ENCODE results near the gene TIGD2.

The TIGD2 gene

DNA sequence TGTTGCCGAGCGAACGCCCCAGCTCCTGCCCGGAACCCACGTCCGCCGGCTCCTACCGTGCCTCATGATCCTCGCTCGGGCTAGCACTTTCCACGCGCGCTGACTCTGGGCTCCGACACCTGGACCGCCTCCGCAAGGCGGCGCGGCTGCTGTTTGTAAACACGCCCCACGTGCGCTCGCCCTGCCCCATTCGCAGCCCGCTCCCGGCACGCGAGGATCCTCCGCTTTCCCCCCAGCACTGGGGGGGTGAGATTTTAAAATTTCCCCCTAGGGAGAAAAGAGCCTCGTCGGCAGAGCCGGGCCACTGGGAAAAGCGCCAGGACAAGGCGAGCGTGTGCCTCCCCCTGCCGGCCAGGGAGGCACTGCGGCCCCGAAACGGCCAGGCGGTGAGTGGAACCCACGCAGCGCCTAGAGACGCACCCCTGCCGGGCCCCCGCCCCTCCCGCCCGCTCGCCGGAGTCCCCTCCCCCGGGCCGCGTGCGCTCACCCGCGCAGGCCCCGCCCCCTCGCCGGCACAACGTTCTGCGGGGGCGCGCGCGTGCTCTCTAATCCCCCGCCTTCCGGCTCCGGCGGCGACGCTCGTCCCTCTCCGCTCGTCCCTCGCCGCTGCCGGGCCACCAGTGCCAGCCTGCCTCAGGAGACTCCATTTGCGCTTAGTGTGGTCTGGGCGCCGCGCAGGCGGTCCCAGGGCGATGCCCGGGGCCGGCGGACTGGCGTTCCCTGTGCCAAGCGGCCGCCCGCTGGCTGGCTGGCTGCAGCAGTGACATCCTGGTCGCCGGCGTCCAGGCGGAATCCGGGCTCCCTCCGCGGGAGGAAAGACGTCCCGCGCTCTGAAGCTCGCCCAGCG is at the start of gene TIGD2:
TIGD2 (plus strand) TSS at position 548 of the 847 bp plus-strand sequence. CDS start 1,442 bp downstream, outside the sequence.
- DNase-seq = peak; percentile 36 to 43

DNA sequence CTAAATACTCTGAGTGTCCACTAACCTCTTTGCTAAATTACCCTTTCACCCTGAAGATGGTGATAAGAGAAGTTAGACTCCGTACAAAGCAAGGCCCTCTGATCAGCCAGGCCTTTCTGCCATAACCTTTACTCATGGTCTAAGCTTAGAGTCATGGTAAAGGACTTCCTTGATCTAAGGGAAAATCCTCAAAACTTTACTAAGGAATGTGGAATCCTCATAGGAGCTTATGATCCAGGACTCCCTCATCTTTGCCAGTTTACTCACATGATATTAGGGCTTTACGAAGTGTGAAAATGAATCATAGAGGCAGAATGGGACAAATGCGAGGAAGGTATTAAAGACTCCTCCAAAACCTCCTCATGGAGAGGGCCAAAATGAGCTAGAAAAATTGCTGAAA is 46.5 kb upstream of the TIGD2 start:
- no peak for DNase-seq

DNA sequence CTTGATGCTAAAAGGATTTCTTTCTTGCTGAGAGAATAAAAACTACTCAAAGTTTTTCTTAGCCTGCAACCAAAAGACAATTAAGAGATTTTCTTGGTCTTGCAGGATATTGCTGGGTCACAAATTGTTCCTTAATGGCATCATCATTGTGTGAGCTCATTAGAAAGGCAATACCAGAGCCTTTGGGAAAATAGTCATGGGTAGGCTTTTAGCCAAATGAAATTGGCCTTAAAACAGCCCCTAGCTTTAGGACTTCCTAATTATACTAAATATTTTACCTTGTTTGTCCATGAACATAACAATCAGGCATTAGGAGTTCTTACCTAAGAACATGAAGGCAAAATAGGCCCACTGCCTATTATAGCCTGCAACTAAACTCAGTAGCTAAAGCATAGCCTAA is 43.9 kb upstream of the TIGD2 start:
- DNase-seq = no peak

DNA sequence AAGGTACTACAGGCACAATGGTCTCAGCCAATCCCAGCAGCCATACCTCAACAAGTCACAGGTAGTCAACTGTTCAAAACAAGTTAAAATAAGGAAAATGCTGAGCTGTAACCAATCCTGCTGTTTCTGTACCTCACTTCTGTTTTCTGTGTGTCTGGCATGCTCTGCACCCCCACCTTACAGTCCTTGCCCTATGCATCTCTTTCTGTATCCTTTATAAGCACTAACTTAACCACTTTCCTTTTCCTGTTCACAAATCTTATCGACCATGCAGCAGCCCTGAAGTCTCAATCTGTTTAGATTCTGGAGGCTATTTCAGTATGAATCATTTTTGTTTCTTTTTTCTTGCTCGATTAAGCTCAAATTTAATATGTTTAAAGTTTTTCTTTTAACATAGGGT is 41.9 kb upstream of the TIGD2 start:
- DNase-seq = no peak

DNA sequence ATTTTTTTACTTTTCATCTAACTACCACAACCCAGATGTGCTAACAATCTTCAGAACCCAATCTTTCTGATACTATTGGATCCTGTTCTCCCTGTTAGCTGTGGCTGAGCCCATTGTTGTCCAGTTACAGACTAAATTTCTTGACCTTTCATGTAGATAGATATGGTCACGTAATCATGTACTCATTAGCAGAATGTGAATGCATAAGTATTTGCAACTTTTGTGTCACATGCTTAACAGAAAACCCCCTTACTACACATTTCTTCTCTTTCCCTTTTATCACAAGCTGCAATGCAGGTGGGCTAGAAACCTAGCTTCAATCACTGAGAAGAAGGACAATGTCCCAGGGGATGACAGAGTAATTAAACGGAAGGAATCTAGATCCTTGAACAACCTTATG is 41.3 kb upstream of the TIGD2 start:
- DNase-seq = no peak

GRCh38 chr4:89071311-89071710 is 40.0 kb upstream of the TIGD2 start:
- DNase-seq = no peak

GRCh38 chr4:89072921-89073320 is 38.4 kb upstream of the TIGD2 start:
- DNase-seq = no peak

- DNase-seq = no peak
These were observed 33.6 kb upstream of the TIGD2 start for GRCh38 chr4:89077761-89078160.

- DNase-seq = no peak
These were observed 33.0 kb upstream of the TIGD2 start for GRCh38 chr4:89078300-89078699.

DNA sequence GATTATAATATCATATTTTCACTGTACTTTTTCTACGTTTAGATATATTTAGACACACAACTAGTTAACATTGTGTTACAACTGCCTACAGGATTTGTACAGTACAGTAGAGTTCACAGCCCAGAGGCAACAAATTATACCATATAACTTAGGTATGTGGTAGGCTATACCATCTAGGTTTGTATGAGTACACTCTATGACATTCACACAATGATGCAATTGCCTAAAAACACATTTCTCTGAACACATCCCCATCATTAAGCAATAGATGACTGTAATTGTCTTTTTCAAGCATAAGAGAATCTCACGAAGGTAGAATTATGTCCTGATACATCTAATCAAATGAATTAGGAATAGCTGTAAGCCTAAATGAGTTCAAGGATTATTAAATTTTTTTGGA is 12.3 kb upstream of the TIGD2 start:
- DNase-seq = no peak

DNA sequence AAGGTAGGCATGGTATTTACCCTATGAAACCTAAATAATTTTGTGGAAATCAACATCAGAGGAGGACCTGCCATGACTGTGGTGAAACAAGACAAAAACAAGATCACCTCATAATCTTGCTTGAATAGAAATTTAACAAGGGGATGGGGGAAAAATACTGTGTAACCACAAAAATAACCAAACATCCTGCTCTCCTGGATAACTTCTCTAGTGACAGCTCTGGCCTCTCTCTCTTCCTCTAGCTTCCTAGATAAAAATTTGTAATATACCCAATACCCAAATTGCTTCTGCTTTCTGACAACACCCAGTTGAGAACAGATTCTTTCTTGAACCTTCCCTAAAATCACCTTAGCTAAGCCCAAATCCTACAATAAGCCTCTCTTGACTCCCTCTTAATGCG is 11.9 kb upstream of the TIGD2 start:
- no peak for DNase-seq

DNA sequence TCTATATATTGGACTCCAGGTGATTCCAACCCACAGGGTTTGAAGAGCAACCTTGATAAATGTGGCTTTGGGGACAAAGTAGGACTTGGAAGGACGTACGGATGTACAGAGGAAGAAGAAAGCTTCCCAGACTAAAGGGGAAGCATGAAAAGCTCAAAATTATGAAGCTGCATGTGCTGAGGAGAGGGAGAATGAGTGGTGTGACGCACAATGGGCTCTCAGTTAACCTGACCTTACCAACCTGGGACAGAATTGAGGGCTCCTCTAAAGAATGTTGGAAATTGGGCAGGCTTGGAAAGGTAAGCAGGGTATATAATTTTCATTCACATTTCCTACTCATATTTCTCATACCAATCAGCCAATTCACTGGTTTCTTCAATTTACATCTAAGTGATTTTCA is 10.5 kb upstream of the TIGD2 start:
- DNase-seq = no peak

- DNase-seq = no peak
These were observed 9.8 kb upstream of the TIGD2 start for GRCh38 chr4:89101256-89102161.

- no peak for DNase-seq
These were observed 5.6 kb upstream of the TIGD2 start for GRCh38 chr4:89105726-89106125.

GRCh38 chr4:89108091-89108490 is 3.2 kb upstream of the TIGD2 start:
- DNase-seq = no peak

DNA sequence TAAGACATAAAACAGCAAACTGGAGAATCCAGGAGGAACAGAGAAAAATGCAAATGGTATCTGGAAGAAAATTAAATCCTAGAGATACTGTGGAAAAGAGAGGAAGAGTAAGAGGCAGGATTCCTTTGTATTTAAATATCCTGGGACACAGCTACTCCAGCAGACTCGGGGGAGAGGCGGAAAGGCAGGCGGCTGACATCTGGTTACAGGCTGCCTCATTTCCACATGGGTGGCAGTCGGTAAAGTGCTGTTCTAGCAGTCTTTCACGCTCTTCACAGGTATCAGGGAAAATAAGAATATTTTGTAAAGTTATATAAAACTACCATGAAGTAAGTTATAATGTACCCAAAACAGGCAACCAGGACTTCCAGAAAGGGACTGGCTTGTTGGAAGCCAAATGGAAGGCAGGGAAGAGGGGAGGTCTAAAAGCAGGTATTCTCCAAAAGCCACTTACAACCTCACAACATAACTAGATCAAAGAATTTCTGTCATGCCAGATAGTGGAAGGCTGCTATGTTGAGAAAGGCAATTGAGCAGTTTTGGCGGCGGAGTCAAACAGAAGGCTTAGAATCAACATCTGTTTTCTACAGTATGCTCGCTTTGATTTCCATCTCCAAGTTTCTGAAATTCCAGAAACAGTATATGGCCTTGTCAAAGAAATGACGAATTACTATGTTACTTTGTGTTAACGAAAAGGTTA is 1.3 kb upstream of the TIGD2 start:
- DNase-seq = no peak

- peak in 1 of 2 experiments; percentile 41 for DNase-seq
These were observed 770 bp upstream of the TIGD2 start for GRCh38 chr4:89110541-89110985.

GRCh38 chr4:89111833-89112563 is 665 bp downstream of the TIGD2 start:
- peak in 1 of 2 experiments; percentile 3 for DNase-seq

- DNase-seq = no peak
These were observed 2.1 kb downstream of the TIGD2 start for GRCh38 chr4:89113415-89113814.

DNA sequence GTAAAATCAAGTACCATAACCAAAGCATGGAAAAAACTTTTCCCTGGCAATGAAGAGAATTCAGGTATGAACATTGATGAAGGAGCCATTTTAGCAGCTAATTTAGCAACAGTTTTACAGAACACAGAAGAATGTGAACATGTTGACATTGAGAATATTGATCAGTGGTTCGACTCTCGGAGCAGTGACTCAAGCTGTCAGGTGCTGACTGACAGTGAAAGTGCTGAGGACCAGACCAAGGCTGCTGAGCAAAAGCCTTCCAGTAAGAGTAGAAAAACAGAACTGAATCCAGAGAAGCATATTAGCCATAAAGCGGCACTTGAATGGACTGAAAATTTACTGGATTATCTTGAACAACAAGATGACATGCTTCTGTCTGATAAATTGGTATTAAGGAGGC is 2.8 kb downstream of the TIGD2 start:
- DNase-seq = no peak

GRCh38 chr4:89117115-89117514 is 5.8 kb downstream of the TIGD2 start:
- no peak for DNase-seq

DNA sequence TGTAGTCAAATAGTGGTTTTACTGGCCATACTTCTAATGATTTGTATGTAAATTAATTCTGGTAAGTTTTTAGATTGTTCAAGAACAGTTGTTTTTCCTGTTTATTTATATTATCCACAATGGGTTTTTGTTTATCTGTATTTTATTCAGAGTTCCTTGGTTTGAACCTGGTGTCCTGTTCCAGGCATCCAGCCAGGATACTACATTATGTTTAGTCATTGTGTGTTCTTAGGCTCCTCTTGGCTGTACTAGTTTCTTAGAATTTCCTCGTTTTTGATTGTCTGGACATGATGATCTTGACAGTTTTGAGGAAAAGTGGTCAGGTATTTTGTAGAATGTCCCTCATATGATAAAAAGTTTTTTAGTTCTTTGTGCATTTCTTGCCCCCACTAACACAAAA is 7.8 kb downstream of the TIGD2 start:
- no peak for DNase-seq
